IMR-90 (cell line): ENCODE results near the gene DNAJC13. TPM values are rescaled to one million over a fixed set of nuclear protein-coding genes. Genes with fewer than 3 reads are reported as not detected.
"Not testable (repeated sequence)": the region's sequence is repeated elsewhere in the genome, so short reads cannot be mapped to it uniquely, and the experiment has no call there.

Experiments used
- ATAC-seq: fragments of 200-7000 bp; cut with Tn5 transposase; 2 replicates; pipeline ENCODE4 v1.9.1; 2020; ENCODE audit warnings: low read depth, mild to moderate bottlenecking, moderate library complexity
- BruUV-seq: library from RNA; stranded (reverse); fragments of 400-500 nt; replicated peaks from 2 replicates; lab custom pipeline; 2021; lab: Mats Ljungman, UMichigan
- CTCF ChIA-PET: fragments of 300-600 bp; formaldehyde crosslinking; extraction: SDS; loops from one replicate; lab custom pipeline; 2021; ENCODE audit warnings: antibody characterized with exemption; lab: Yijun Ruan, JAX
- POLR2A ChIA-PET: fragments of 300-600 bp; sonication (Branson Sonifier 250); formaldehyde crosslinking; loops from one replicate; lab custom pipeline; 2022; ENCODE audit warnings: antibody characterized with exemption; ENCODE audit not compliant: unreplicated experiment; lab: Charles Lee
- DNase-seq: peaks from one replicate; pipeline ENCODE4 v3.0.0; 2013
- H2AFZ ChIP-seq: replicated peaks from 2 replicates; pipeline ENCODE3; 2013; ENCODE audit warnings: low read length, mild to moderate bottlenecking; ENCODE audit not compliant: poor library complexity
- H2AK5ac ChIP-seq: 2 replicates; pipeline ENCODE4 v1.6.1; 2013; ENCODE audit warnings: low read depth, low read length, inconsistent platforms
- H2AK9ac ChIP-seq: replicated peaks from 2 replicates; pipeline ENCODE3; 2013; ENCODE audit warnings: mild to moderate bottlenecking, low read depth, low read length, moderate library complexity; ENCODE audit not compliant: poor library complexity
- H2BK120ac ChIP-seq: 2 replicates; pipeline ENCODE4 v1.6.1; 2013; ENCODE audit warnings: low read depth, low read length, inconsistent platforms
- H2BK15ac ChIP-seq: 3 replicates; pipeline ENCODE4 v1.6.1; 2013; ENCODE audit warnings: low read depth, low read length, inconsistent platforms
- H2BK20ac ChIP-seq: 2 replicates; pipeline ENCODE4 v1.6.1; 2013; ENCODE audit warnings: low read depth, mild to moderate bottlenecking, inconsistent platforms, low read length, moderate library complexity
- H2BK5ac ChIP-seq: 2 replicates; pipeline ENCODE4 v1.6.1; 2013; ENCODE audit warnings: mild to moderate bottlenecking, low read depth, low read length, inconsistent platforms; ENCODE audit not compliant: poor library complexity, severe bottlenecking
- H3K14ac ChIP-seq: replicated peaks from 2 replicates; pipeline ENCODE4 v1.6.1; 2013; ENCODE audit warnings: low read depth, low read length, inconsistent platforms
- H3K18ac ChIP-seq: 2 replicates; pipeline ENCODE4 v1.6.1; 2013; ENCODE audit warnings: low read depth, low read length, control low read depth
- H3K23ac ChIP-seq: 2 replicates; pipeline ENCODE4 v1.6.1; 2013; ENCODE audit warnings: low read depth, low read length, inconsistent platforms
- H3K27ac ChIP-seq: 2 replicates; pipeline ENCODE4 v1.5.1; 2013; ENCODE audit warnings: mild to moderate bottlenecking, control low read depth, low read length; ENCODE audit not compliant: insufficient read depth
- H3K27me3 ChIP-seq: 2 replicates; pipeline ENCODE4 v1.6.1; 2013; ENCODE audit warnings: low read length; ENCODE audit not compliant: control insufficient read depth, insufficient read depth
- H3K36me3 ChIP-seq: 2 replicates; pipeline ENCODE4 v1.6.1; 2013; ENCODE audit warnings: low read length, mixed read lengths; ENCODE audit not compliant: control insufficient read depth, insufficient read depth
- H3K4ac ChIP-seq: 2 replicates; pipeline ENCODE4 v1.6.1; 2013; ENCODE audit warnings: low read depth, low read length, inconsistent platforms
- H3K4me1 ChIP-seq: 2 replicates; pipeline ENCODE4 v1.6.1; 2013; ENCODE audit warnings: low read length, mixed read lengths; ENCODE audit not compliant: control insufficient read depth, insufficient read depth
- H3K4me2 ChIP-seq: 2 replicates; pipeline ENCODE4 v1.6.1; 2013; ENCODE audit warnings: low read depth, mild to moderate bottlenecking, control low read depth, low read length, moderate library complexity
- H3K4me3 ChIP-seq: 2 replicates; pipeline ENCODE4 v1.5.1; 2013; ENCODE audit warnings: low read depth, mild to moderate bottlenecking, control low read depth, low read length, moderate library complexity; ENCODE audit not compliant: insufficient read depth
- H3K56ac ChIP-seq: 2 replicates; pipeline ENCODE4 v1.6.1; 2013; ENCODE audit warnings: low read length, inconsistent platforms; ENCODE audit not compliant: insufficient read depth; ENCODE audit errors: extremely low read depth
- H3K79me1 ChIP-seq, 2 experiments: 2 replicates each; pipeline ENCODE4 v1.6.1; 2013; ENCODE audit warnings: low read length in 2 of 2, inconsistent platforms in 1 of 2, low read depth in 1 of 2
- H3K9ac ChIP-seq: 2 replicates; pipeline ENCODE4 v1.6.1; 2013; ENCODE audit warnings: low read depth, low read length, control low read depth
- H3K9me1 ChIP-seq: 2 replicates; pipeline ENCODE4 v1.6.1; 2013; ENCODE audit warnings: low read length, inconsistent platforms; ENCODE audit not compliant: insufficient read depth
- H3K9me3 ChIP-seq: 2 replicates; pipeline ENCODE4 v1.6.1; 2013; ENCODE audit warnings: low read length; ENCODE audit not compliant: control insufficient read depth, insufficient read depth
- H4K20me1 ChIP-seq: 2 replicates; pipeline ENCODE4 v1.6.1; 2013; ENCODE audit warnings: low read length, inconsistent platforms; ENCODE audit not compliant: insufficient read depth
- H4K5ac ChIP-seq: 2 replicates; pipeline ENCODE4 v1.6.1; 2013; ENCODE audit warnings: mild to moderate bottlenecking, low read depth, low read length, control low read depth
- H4K8ac ChIP-seq, 2 experiments: 2 replicates each; pipeline ENCODE4 v1.6.1; 2013; ENCODE audit warnings: low read depth in 2 of 2, low read length in 2 of 2, control low read depth in 1 of 2, inconsistent platforms in 1 of 2
- H4K91ac ChIP-seq: 2 replicates; pipeline ENCODE4 v1.6.1; 2013; ENCODE audit warnings: low read depth, low read length, inconsistent platforms; ENCODE audit not compliant: insufficient read depth
- WGBS, 2 experiments: methylation state at CpG; one replicate each; pipeline versions ENCODE4 v1.1.5 to v1.1.7; 2013; ENCODE audit warnings: missing lambda C conversion rate in 2 of 2; ENCODE audit not compliant: insufficient read length in 1 of 2; ENCODE audit errors: extremely low coverage in 2 of 2; 5-methylcytosine and 5-hydroxymethylcytosine counted together
- dilution Hi-C: fragments of 300-500 bp; cut with HindIII; formaldehyde crosslinking; loops from one replicate; pipeline ENCODE4 v1.14.3; 2018; ENCODE audit warnings: low sequenced_read_pairs; ENCODE audit not compliant: unreplicated experiment
- in situ Hi-C: fragments of 300-500 bp; cut with MboI; formaldehyde crosslinking; loops from 3 replicates; pipeline ENCODE4 v1.14.3; 2019; ENCODE audit warnings: low sequenced_read_pairs, inconsistent platforms, mixed read lengths
- intact Hi-C: fragments of 100-400 bp; cut with micrococcal nuclease; formaldehyde crosslinking; loops from 2 replicates; pipeline ENCODE4 v1.10.0; 2022
- polyA plus RNA-seq, 3 experiments: library from polyadenylated mRNA; depleted of rRNA; stranded (reverse); fragments of >200 nt; gene quantifications; 2 replicates each; pipeline ENCODE4 v1.2.3, GENCODE V29; 2012; ENCODE audit warnings: low replicate concordance in 1 of 3
- total RNA-seq: library from RNA; depleted of rRNA; stranded (reverse); fragments of >200 nt; gene quantifications from 2 replicates; pipeline ENCODE4 v1.2.3, GENCODE V29; 2012

DNAJC13 gene
- total and polyA plus RNA-seq, 2 of the 4 experiments (the other 2 are of a cell fraction): 16.4 to 48.6 TPM

- H2BK5ac ChIP-seq, H3K36me3 ChIP-seq, H3K4me1 ChIP-seq, H4K91ac ChIP-seq, H3K56ac ChIP-seq, dilution Hi-C loops, POLR2A ChIA-PET, H3K79me1 ChIP-seq, H3K9me1 ChIP-seq, CTCF ChIA-PET, H3K9ac ChIP-seq, H3K14ac ChIP-seq, H2BK15ac ChIP-seq, H2AFZ ChIP-seq, H2AK9ac ChIP-seq, H2BK20ac ChIP-seq, in situ Hi-C loops, H4K20me1 ChIP-seq, ATAC-seq, H4K8ac ChIP-seq, H4K5ac ChIP-seq, H3K9me3 ChIP-seq, BruUV-seq, H3K27me3 ChIP-seq, H3K18ac ChIP-seq, DNase-seq, H3K4me2 ChIP-seq, H2BK120ac ChIP-seq, H3K4ac ChIP-seq, H3K27ac ChIP-seq, H3K23ac ChIP-seq, H2AK5ac ChIP-seq, H3K4me3 ChIP-seq: not testable (repeated sequence)
- intact Hi-C loops: loop anchor here (5.0 kb wide), 1 partner anchor 209 kb away; no protein-coding TSS in a partner anchor
- WGBS, 2 experiments: 100% methylated on average over 2 of the region's 8 CpGs; no CpG with 5 or more reads in 1 of the 2 experiments
Measured at GRCh38 chr3:132396776-132397175, 20.5 kb upstream of the DNAJC13 start.
